HepG2 (cell line): ENCODE measurements around the gene IL6R. TPM values are rescaled to one million over a fixed set of nuclear protein-coding genes. Genes with fewer than 3 reads are reported as not detected.

Experiments
- ARNTL ChIP-seq: sonication (generic); formaldehyde crosslinking; IDR thresholded peaks from 2 replicates; pipeline ENCODE4 v1.4.0; 2020; ENCODE audit warnings: mild to moderate bottlenecking, missing genetic modification reagents
- GLI4 ChIP-seq: sonication (generic); formaldehyde crosslinking; IDR thresholded peaks from 2 replicates; pipeline ENCODE4 v1.5.1; 2020; ENCODE audit warnings: missing genetic modification reagents, mild to moderate bottlenecking, moderate library complexity, borderline replicate concordance
- HNRNPUL1 ChIP-seq: fragments of 200-400 bp; formaldehyde crosslinking; IDR thresholded peaks from 2 replicates; pipeline ENCODE4 v1.6.1; 2017; ENCODE audit warnings: low read depth, mild to moderate bottlenecking, low read length, moderate library complexity
- KDM6A ChIP-seq: IDR thresholded peaks from 2 replicates; pipeline ENCODE4 v1.6.1; 2016; ENCODE audit warnings: low read depth
- KLF13 ChIP-seq: sonication (generic); formaldehyde crosslinking; IDR thresholded peaks from 2 replicates; pipeline ENCODE4 v1.4.0; 2020; ENCODE audit warnings: mild to moderate bottlenecking, missing genetic modification reagents
- KLF16 ChIP-seq, 2 experiments: sonication (generic) in 1 of 2; formaldehyde crosslinking in 1 of 2; IDR thresholded peaks; 2 replicates each; pipeline versions ENCODE4 v1.6.1 to v1.8.0; 2016 to 2023; ENCODE audit warnings: missing genetic modification reagents in 2 of 2, missing compliant biosample characterization in 1 of 2
- NFAT5 ChIP-seq: sonication (generic); formaldehyde crosslinking; IDR thresholded peaks from 2 replicates; pipeline ENCODE4 v1.4.0; 2020; ENCODE audit warnings: missing genetic modification reagents
- NR2F2 ChIP-seq: IDR thresholded peaks from 2 replicates; pipeline ENCODE4 v1.6.1; 2012; ENCODE audit warnings: low read depth, inconsistent platforms, borderline replicate concordance
- NR2F6 ChIP-seq, 2 experiments: IDR thresholded peaks; 2 replicates each; pipeline ENCODE4 v1.6.1; 2016; ENCODE audit warnings: antibody characterized with exemption in 1 of 2, mild to moderate bottlenecking in 1 of 2
- TEAD3 ChIP-seq: optimal IDR thresholded peaks from 2 replicates; pipeline ENCODE3; 2016; ENCODE audit warnings: borderline replicate concordance
- TFE3 ChIP-seq: IDR thresholded peaks from 2 replicates; pipeline ENCODE4 v1.6.1; 2016
- YEATS4 ChIP-seq: sonication (generic); formaldehyde crosslinking; IDR thresholded peaks from 2 replicates; pipeline ENCODE4 v1.4.0; 2020; ENCODE audit warnings: missing genetic modification reagents, borderline replicate concordance
- ZMYM2 ChIP-seq: sonication (generic); formaldehyde crosslinking; IDR thresholded peaks from 2 replicates; pipeline ENCODE4 v1.8.0; 2022; ENCODE audit warnings: mild to moderate bottlenecking, missing genetic modification reagents
- ZMYM3 ChIP-seq: sonication (generic); formaldehyde crosslinking; IDR thresholded peaks from 2 replicates; pipeline ENCODE4 v1.5.1; 2020; ENCODE audit warnings: mild to moderate bottlenecking, missing genetic modification reagents
- ZNF12 ChIP-seq: sonication (generic); formaldehyde crosslinking; IDR thresholded peaks from 2 replicates; pipeline ENCODE4 v1.5.0; 2020; ENCODE audit warnings: missing genetic modification reagents
- ZNF260 ChIP-seq: sonication (generic); formaldehyde crosslinking; IDR thresholded peaks from 2 replicates; pipeline ENCODE4 v1.4.0; 2020; ENCODE audit warnings: missing genetic modification reagents, low read depth, mild to moderate bottlenecking, borderline replicate concordance
- ZNF460 ChIP-seq: sonication (generic); formaldehyde crosslinking; IDR thresholded peaks from 2 replicates; pipeline ENCODE4 v1.5.1; 2020; ENCODE audit warnings: missing genetic modification reagents, mild to moderate bottlenecking, borderline replicate concordance
- ZNF652 ChIP-seq: IDR thresholded peaks from 2 replicates; pipeline ENCODE4 v1.6.1; 2016; ENCODE audit warnings: low read depth, borderline replicate concordance
- polyA plus RNA-seq, 8 experiments: library from polyadenylated mRNA; depleted of rRNA in 3 of 8; stranded (reverse) in 7 of 8; unstranded in 1 of 8; fragments of >200 nt; fragmentation: Illumina TruSeq in 4 of 8; extraction: Trizol in 4 of 8; gene quantifications; 2 replicates each; pipeline versions ENCODE4 v1.2.1 to v1.2.3, GENCODE V29; 2011 to 2016; ENCODE audit warnings: low read depth in 4 of 8, missing spikeins in 1 of 8, mixed read lengths in 1 of 8; ENCODE audit not compliant: insufficient read depth in 1 of 8
- total RNA-seq, 5 experiments: library from RNA; depleted of rRNA; stranded (reverse); fragments of >200 nt; fragmentation: Illumina TruSeq; extraction: Trizol; gene quantifications; 2 replicates each; pipeline ENCODE4 v1.2.3, GENCODE V29; 2016; ENCODE audit warnings: low read depth in 1 of 5
- TF ChIP-seq, protein P1 (sequence below): sonication (generic); formaldehyde crosslinking; IDR thresholded peaks from 2 replicates; pipeline ENCODE4 v1.5.1; 2020; ENCODE audit warnings: mild to moderate bottlenecking, moderate library complexity, missing genetic modification reagents
- TF ChIP-seq, protein P2 (sequence below): sonication (generic); formaldehyde crosslinking; IDR thresholded peaks from 2 replicates; pipeline ENCODE4 v1.4.0; 2020; ENCODE audit warnings: missing genetic modification reagents, mild to moderate bottlenecking, borderline replicate concordance

Gene IL6R
- total and polyA plus RNA-seq, 2 of the 13 experiments (the other 11 are each of a cell fraction or from before 2014, with no cell fraction given) = 5.0 to 24.5 TPM

- TF ChIP-seq KDM6A (peak; percentile 52; the same call in 1 of the 2 replicates), NFAT5 (CRISPR knock-in tag) (no peak), ARNTL (CRISPR knock-in tag) (peak; percentile 69), KLF16 (CRISPR knock-in tag; IDR thresholded peaks at IDR 0.05) (no peak), NR2F6 (IDR thresholded peaks at IDR 0.05) (peak; percentile 83), NR2F6 (CRISPR knock-in tag; IDR thresholded peaks at IDR 0.05) (peak; percentile 92), TFE3 (CRISPR knock-in tag) (no peak), ZNF260 (CRISPR knock-in tag) (no peak), KLF13 (CRISPR knock-in tag) (no peak), ZNF652 (CRISPR knock-in tag) (no peak), HNRNPUL1 (no peak), YEATS4 (CRISPR knock-in tag) (no peak), NR2F2 (peak; percentile 70), ZNF12 (CRISPR knock-in tag) (no peak), TEAD3 (CRISPR knock-in tag) (no peak), ZMYM2 (no peak), ZNF460 (CRISPR knock-in tag) (no peak), GLI4 (CRISPR knock-in tag) (no peak), ZMYM3 (CRISPR knock-in tag) (no peak)
- TF ChIP-seq, protein P1, sequence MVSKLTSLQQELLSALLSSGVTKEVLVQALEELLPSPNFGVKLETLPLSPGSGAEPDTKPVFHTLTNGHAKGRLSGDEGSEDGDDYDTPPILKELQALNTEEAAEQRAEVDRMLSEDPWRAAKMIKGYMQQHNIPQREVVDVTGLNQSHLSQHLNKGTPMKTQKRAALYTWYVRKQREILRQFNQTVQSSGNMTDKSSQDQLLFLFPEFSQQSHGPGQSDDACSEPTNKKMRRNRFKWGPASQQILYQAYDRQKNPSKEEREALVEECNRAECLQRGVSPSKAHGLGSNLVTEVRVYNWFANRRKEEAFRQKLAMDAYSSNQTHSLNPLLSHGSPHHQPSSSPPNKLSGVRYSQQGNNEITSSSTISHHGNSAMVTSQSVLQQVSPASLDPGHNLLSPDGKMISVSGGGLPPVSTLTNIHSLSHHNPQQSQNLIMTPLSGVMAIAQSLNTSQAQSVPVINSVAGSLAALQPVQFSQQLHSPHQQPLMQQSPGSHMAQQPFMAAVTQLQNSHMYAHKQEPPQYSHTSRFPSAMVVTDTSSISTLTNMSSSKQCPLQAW (CRISPR knock-in tag) = peak; percentile 24; the same call in 1 of the 2 replicates
- TF ChIP-seq, protein P2, sequence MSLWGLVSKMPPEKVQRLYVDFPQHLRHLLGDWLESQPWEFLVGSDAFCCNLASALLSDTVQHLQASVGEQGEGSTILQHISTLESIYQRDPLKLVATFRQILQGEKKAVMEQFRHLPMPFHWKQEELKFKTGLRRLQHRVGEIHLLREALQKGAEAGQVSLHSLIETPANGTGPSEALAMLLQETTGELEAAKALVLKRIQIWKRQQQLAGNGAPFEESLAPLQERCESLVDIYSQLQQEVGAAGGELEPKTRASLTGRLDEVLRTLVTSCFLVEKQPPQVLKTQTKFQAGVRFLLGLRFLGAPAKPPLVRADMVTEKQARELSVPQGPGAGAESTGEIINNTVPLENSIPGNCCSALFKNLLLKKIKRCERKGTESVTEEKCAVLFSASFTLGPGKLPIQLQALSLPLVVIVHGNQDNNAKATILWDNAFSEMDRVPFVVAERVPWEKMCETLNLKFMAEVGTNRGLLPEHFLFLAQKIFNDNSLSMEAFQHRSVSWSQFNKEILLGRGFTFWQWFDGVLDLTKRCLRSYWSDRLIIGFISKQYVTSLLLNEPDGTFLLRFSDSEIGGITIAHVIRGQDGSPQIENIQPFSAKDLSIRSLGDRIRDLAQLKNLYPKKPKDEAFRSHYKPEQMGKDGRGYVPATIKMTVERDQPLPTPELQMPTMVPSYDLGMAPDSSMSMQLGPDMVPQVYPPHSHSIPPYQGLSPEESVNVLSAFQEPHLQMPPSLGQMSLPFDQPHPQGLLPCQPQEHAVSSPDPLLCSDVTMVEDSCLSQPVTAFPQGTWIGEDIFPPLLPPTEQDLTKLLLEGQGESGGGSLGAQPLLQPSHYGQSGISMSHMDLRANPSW (CRISPR knock-in tag) = no peak
These were observed 3.1 kb downstream of the IL6R start (continued) for GRCh38 chr1:154408174-154408777.
